ENCODE results near the gene ZNF177.

Gene ZNF177

DNA sequence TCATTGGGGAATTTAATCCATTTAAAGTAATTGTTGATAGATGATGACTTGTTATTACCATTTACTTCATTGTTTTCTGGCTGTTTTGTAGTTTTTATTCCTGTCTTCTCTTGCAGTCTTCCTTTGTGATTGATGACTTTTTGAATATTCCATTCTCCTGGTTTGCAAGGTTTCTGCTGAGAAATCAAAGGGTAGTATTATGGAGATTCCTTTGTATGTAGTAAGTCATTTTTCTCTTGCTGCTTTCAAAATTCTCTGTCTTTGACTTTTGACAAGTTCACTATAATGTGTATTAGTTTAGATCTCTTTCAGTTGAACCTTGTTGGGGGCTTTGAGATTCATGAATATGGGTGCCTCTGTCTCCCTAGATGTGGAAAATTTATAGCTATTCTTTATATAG is 32.8 kb upstream of the ZNF177 start:
- TF ChIP-seq, protein P1, sequence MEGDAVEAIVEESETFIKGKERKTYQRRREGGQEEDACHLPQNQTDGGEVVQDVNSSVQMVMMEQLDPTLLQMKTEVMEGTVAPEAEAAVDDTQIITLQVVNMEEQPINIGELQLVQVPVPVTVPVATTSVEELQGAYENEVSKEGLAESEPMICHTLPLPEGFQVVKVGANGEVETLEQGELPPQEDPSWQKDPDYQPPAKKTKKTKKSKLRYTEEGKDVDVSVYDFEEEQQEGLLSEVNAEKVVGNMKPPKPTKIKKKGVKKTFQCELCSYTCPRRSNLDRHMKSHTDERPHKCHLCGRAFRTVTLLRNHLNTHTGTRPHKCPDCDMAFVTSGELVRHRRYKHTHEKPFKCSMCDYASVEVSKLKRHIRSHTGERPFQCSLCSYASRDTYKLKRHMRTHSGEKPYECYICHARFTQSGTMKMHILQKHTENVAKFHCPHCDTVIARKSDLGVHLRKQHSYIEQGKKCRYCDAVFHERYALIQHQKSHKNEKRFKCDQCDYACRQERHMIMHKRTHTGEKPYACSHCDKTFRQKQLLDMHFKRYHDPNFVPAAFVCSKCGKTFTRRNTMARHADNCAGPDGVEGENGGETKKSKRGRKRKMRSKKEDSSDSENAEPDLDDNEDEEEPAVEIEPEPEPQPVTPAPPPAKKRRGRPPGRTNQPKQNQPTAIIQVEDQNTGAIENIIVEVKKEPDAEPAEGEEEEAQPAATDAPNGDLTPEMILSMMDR (IDR thresholded peaks at IDR 0.05; ENCODE audit: extremely low read depth, missing control alignments): no peak
- no peak for DNase-seq (ENCODE audit: low spot score)

DNA sequence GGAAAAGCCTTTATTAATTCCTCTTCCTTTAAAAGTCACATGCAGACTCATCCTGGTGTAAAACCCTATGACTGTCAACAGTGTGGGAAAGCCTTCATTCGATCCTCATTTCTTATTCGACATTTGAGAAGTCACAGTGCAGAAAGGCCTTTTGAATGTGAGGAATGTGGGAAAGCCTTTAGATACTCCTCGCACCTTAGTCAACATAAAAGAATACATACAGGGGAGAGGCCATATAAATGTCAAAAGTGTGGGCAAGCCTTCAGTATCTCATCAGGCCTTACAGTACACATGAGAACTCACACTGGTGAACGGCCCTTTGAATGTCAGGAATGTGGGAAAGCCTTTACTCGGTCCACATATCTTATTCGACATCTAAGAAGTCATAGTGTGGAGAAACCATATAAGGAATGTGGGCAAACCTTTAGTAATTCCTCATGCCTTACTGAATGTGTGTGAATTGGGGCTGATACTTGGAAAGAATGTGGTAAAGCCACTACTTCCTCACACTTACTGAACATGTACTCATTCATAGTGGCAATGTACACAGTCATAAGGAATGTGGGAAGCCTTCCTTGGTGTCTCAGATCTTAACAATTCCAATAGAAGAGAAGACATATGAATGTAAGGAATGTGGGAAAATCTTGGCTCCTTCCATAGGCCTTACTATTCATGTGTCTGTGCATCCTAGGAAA is 20.1 kb upstream of the ZNF177 start:
- DNase-seq (ENCODE audit: low spot score): no peak

DNA sequence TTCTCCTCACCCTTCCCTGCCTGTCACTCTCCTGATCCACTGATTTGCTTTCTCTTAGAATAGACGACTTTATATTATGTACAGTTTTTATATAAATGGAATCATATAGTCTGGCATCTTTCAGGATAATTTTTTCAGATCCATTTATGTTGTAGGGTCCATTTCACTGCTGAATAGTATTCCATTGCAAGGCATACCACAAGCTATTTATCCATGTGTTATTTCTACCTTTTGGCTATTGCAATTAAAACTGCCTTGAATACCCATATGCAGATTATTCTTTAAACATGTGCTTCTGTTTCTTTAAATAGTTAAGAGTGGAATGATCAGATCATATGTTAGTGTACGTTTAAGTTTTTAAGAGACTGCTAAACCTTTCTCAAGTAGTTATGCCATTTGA is 17.8 kb upstream of the ZNF177 start:
- TF ChIP-seq, protein P1 (IDR thresholded peaks at IDR 0.05; ENCODE audit: extremely low read depth, missing control alignments): no peak
- no peak for DNase-seq (ENCODE audit: low spot score)

More for the DNA sequence above, 20.1 kb upstream of the ZNF177 start:
- TF ChIP-seq, protein P1 (IDR thresholded peaks at IDR 0.05; ENCODE audit: extremely low read depth, missing control alignments): no peak

DNA sequence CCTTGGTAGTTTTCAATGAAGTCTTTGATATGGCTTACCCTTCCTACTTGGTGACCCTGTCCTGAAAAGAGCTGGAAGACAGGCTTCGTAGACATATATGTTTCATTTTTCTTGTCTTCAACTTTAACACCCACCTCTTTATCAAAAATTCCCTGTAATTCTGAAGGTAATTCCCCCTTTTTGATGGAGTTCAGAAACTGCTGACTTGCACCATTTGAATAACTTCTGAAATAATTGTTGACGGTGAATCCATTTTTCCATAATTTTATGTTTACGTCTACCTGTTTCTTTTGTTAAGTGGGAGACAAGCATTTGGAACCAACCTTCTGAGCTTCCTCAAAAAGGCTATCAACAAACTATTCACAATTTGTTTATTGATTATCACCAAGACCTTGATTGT is 14.6 kb upstream of the ZNF177 start:
- TF ChIP-seq, protein P1 (IDR thresholded peaks at IDR 0.05; ENCODE audit: extremely low read depth, missing control alignments): no peak
- no peak for DNase-seq (ENCODE audit: low spot score)

DNA sequence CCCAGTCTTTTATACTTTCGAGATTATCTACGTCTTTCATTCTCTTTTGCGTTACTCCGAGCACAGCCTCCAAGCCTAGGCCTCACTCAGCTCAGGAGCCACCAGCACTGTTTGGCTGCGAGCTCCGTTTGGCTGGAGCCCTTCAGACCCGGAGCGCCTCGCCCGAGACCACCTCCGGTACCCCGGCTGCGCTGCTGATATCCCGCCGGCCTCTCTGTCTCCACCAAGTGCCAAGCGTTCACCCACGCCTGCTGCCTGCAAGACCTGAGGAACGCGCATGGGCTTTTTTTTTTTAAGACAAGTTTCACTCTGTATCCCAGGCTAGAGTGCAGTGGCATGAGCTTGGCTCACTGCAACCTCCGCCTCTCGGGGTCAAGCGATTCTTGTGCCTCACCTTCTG is 14.1 kb upstream of the ZNF177 start:
- TF ChIP-seq, protein P1 (IDR thresholded peaks at IDR 0.05; ENCODE audit: extremely low read depth, missing control alignments): no peak
- no peak for DNase-seq (ENCODE audit: low spot score)

DNA sequence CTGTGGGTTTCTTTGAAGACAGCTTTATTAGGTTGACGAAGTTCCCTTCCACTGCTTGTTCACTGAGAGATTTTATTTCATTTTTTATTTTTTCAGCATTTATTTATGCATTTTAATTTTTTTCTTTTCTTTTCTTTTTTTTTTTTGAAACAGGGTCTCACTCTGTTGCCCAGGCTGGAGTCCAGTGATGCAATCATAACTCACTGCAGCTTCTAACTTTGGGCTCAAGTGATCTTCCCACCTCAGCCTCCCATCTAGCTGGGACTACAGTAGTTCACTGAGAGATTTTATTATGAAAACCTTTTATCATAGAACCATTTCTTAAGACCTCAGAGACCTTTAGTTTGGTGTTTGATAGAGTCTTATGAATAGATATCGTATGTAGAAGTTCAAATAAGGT is 10.3 kb upstream of the ZNF177 start:
- TF ChIP-seq, protein P1 (IDR thresholded peaks at IDR 0.05; ENCODE audit: extremely low read depth, missing control alignments): no peak
- DNase-seq (ENCODE audit: low spot score): no peak

DNA sequence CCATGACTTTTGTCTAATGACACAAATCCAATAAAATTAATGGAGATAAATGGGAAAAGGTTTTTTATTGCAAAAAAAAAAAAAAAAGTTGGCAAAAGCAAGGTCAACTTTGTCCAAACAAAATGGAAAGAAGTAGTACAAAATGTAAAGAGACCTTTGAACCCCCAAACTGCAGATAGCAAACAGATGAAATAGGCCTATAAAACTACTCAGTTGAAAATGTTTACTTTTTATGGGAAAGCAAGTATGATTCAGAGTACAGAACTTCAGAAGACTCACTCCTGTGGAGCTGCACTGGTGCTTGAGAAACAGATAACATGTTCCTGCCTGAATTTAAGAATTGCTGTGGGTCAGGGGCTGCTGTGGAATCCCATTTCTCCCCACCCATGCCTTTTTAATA is 9.8 kb upstream of the ZNF177 start:
- TF ChIP-seq, protein P1 (IDR thresholded peaks at IDR 0.05; ENCODE audit: extremely low read depth, missing control alignments): no peak
- DNase-seq (ENCODE audit: low spot score): no peak
